SH-SY5Y (cell line): ENCODE data around the gene KCNIP4.

Experiments
- GATA2 ChIP-seq: IDR thresholded peaks from 2 replicates; pipeline ENCODE4 v1.6.1; 2011; ENCODE audit warnings: mild to moderate bottlenecking, low read depth, low read length
- GATA3 ChIP-seq: IDR thresholded peaks from 2 replicates; pipeline ENCODE4 v1.6.1; 2011; ENCODE audit warnings: low read depth, mild to moderate bottlenecking, low read length, moderate library complexity

- no peak for TF ChIP-seq GATA3
- TF ChIP-seq GATA2: no peak
Measured at GRCh38 chr4:21522296-21522695, 426.3 kb downstream of the KCNIP4 start.
